HepG2 (cell line): ENCODE data around the gene CYB5R2. TPM values are rescaled to one million over a fixed set of nuclear protein-coding genes. Genes with fewer than 3 reads are reported as not detected.

Source experiments
- ATAC-seq: fragments of 200-7000 bp; cut with Tn5 transposase; 3 replicates; pipeline ENCODE4 v1.9.1; 2020; ENCODE audit warnings: mild to moderate bottlenecking, moderate library complexity
- BruUV-seq: library from RNA; stranded (reverse); fragments of 400-500 nt; replicated peaks from 2 replicates; lab custom pipeline; 2021; lab: Mats Ljungman, UMichigan
- CTCF ChIA-PET: fragments of 300-600 bp; formaldehyde crosslinking; extraction: SDS; loops from one replicate; lab custom pipeline; 2021; ENCODE audit warnings: low total read pairs, inconsistent platforms, low intra/inter-chr PET ratio; lab: Yijun Ruan, JAX
- POLR2A ChIA-PET: fragments of 350-600 bp; sonication (Branson Sonifier 250); formaldehyde crosslinking; loops from one replicate; lab custom pipeline; 2020; ENCODE audit warnings: antibody characterized with exemption, inconsistent platforms; lab: Yijun Ruan, JAX
- DNase-seq: peaks from one replicate; pipeline ENCODE4 v3.0.0-alpha.2; 2015; ENCODE audit warnings: low spot score
- FAIRE-seq: peaks from 3 replicates; lab custom pipeline; 2011; peaks lifted over from hg19 to GRCh38; lab: Jason Lieb, UNC
- H2AFZ ChIP-seq: one replicate; pipeline ENCODE4 v1.6.1; 2011; ENCODE audit warnings: low read length, inconsistent platforms
- H3K27ac ChIP-seq: fragments of 300-600 bp; 3 replicates; pipeline ENCODE4 v1.8.0; 2011; ENCODE audit warnings: mixed run types, mild to moderate bottlenecking, mixed read lengths, low read length, inconsistent platforms; ENCODE audit not compliant: insufficient read depth; ENCODE audit errors: extremely low read length
- H3K27me3 ChIP-seq, 2 experiments: fragments of 200-600 bp in 1 of 2; 2 replicates in 1 of 2; 3 replicates in 1 of 2; pipeline versions ENCODE4 v1.6.0 to v1.8.0; 2011; ENCODE audit warnings: low read length in 2 of 2, mild to moderate bottlenecking in 2 of 2, moderate library complexity in 2 of 2, inconsistent platforms in 1 of 2; ENCODE audit not compliant: insufficient read depth in 2 of 2, control insufficient read depth in 1 of 2
- H3K36me3 ChIP-seq, 2 experiments: fragments of 200-600 bp in 1 of 2; replicated peaks in 1 of 2; 2 replicates in 1 of 2; 3 replicates in 1 of 2; pipeline versions ENCODE4 v1.5.1 to v1.8.0; 2011; ENCODE audit warnings: low read length in 2 of 2, inconsistent platforms in 1 of 2; ENCODE audit not compliant: insufficient read depth in 2 of 2, control insufficient read depth in 1 of 2
- H3K4me1 ChIP-seq: 2 replicates; pipeline ENCODE4 v1.5.1; 2012; ENCODE audit warnings: low read length, inconsistent platforms; ENCODE audit not compliant: insufficient read depth
- H3K4me2 ChIP-seq: 2 replicates; pipeline ENCODE4 v1.6.0; 2011; ENCODE audit warnings: low read depth, low read length, inconsistent platforms
- H3K4me3 ChIP-seq, 3 experiments: fragments of 200-600 bp in 1 of 3; sonication (generic), shearing (Covaris generic) in 1 of 3; replicated peaks in 1 of 3; 2 replicates each; pipeline ENCODE4 v1.5.1; 2011 to 2016; ENCODE audit warnings: low read length in 3 of 3, inconsistent platforms in 2 of 3, low read depth in 2 of 3, mild to moderate bottlenecking in 2 of 3, control low read depth in 1 of 3, mixed read lengths in 1 of 3; ENCODE audit not compliant: insufficient read depth in 1 of 3
- H3K79me2 ChIP-seq: one replicate; pipeline ENCODE4 v1.6.1; 2011; ENCODE audit warnings: low read length, inconsistent platforms; ENCODE audit not compliant: insufficient read depth
- H3K9ac ChIP-seq: 2 replicates; pipeline ENCODE4 v1.6.0; 2011; ENCODE audit warnings: mild to moderate bottlenecking, low read depth, low read length, inconsistent platforms; ENCODE audit not compliant: insufficient read depth
- H3K9me3 ChIP-seq: 2 replicates; pipeline ENCODE4 v1.5.1; 2012; ENCODE audit warnings: mild to moderate bottlenecking, low read length
- H4K20me1 ChIP-seq: 2 replicates; pipeline ENCODE4 v1.6.0; 2011; ENCODE audit warnings: inconsistent platforms, mild to moderate bottlenecking, low read length, moderate library complexity; ENCODE audit not compliant: insufficient read depth
- HDAC6 ChIP-seq: fragments of 200-600 bp; sonication (generic); IDR thresholded peaks from 2 replicates; pipeline ENCODE4 v1.7.0; 2017; ENCODE audit warnings: mild to moderate bottlenecking, antibody characterized with exemption, low read length, low read depth
- KLF13 ChIP-seq: sonication (generic); formaldehyde crosslinking; IDR thresholded peaks from 2 replicates; pipeline ENCODE4 v1.4.0; 2020; ENCODE audit warnings: mild to moderate bottlenecking, missing genetic modification reagents
- NR3C1 ChIP-seq: sonication (generic); formaldehyde crosslinking; IDR thresholded peaks from 2 replicates; pipeline ENCODE4 v1.4.0; 2020; ENCODE audit warnings: missing genetic modification reagents
- RBM22 ChIP-seq: fragments of 200-400 bp; formaldehyde crosslinking; optimal IDR thresholded peaks from 2 replicates; pipeline ENCODE3; 2017; ENCODE audit warnings: mild to moderate bottlenecking, low read length, moderate library complexity
- TOE1 ChIP-seq: sonication (generic); formaldehyde crosslinking; IDR thresholded peaks from 2 replicates; pipeline ENCODE4 v1.4.0; 2020; ENCODE audit warnings: mild to moderate bottlenecking, missing genetic modification reagents
- ZBTB8A ChIP-seq: sonication (generic); formaldehyde crosslinking; IDR thresholded peaks from 2 replicates; pipeline ENCODE4 v1.4.0; 2020; ENCODE audit warnings: mild to moderate bottlenecking, low read depth, missing genetic modification reagents, borderline replicate concordance
- ZNF121 ChIP-seq: sonication (generic); formaldehyde crosslinking; IDR thresholded peaks from 2 replicates; pipeline ENCODE4 v1.5.0; 2020; ENCODE audit warnings: mild to moderate bottlenecking, missing genetic modification reagents
- ZNF235 ChIP-seq: sonication (generic); formaldehyde crosslinking; IDR thresholded peaks from 2 replicates; pipeline ENCODE4 v1.8.1; 2023; ENCODE audit warnings: mild to moderate bottlenecking, missing genetic modification reagents, borderline replicate concordance
- ZNF672 ChIP-seq: sonication (generic); formaldehyde crosslinking; IDR thresholded peaks from 2 replicates; pipeline ENCODE4 v1.8.1; 2022; ENCODE audit warnings: missing genetic modification reagents
- WGBS: methylation state at CpG from one replicate; pipeline ENCODE4 v1.1.6; 2017; ENCODE audit warnings: low lambda C conversion rate; 5-methylcytosine and 5-hydroxymethylcytosine counted together
- in situ Hi-C: cut with HindIII; loops from 2 replicates; pipeline ENCODE4 v1.10.0; 2017; ENCODE audit warnings: low pct_unique_long_range_greater_than_20kb; ENCODE audit not compliant: extremely low pct_ligation_motif_present
- intact Hi-C: fragments of 100-400 bp; cut with micrococcal nuclease; formaldehyde crosslinking; loops from one replicate; pipeline ENCODE4 v1.10.0; 2022; ENCODE audit not compliant: unreplicated experiment
- polyA plus RNA-seq, 8 experiments: library from polyadenylated mRNA; depleted of rRNA in 3 of 8; stranded (reverse) in 7 of 8; unstranded in 1 of 8; fragments of >200 nt; fragmentation: Illumina TruSeq in 4 of 8; extraction: Trizol in 4 of 8; gene quantifications; 2 replicates each; pipeline versions ENCODE4 v1.2.1 to v1.2.3, GENCODE V29; 2011 to 2016; ENCODE audit warnings: low read depth in 4 of 8, missing spikeins in 1 of 8, mixed read lengths in 1 of 8; ENCODE audit not compliant: insufficient read depth in 1 of 8
- total RNA-seq, 5 experiments: library from RNA; depleted of rRNA; stranded (reverse); fragments of >200 nt; fragmentation: Illumina TruSeq; extraction: Trizol; gene quantifications; 2 replicates each; pipeline ENCODE4 v1.2.3, GENCODE V29; 2016; ENCODE audit warnings: low read depth in 1 of 5
- TF ChIP-seq, protein P1 (sequence below): sonication (generic); formaldehyde crosslinking; IDR thresholded peaks from 2 replicates; pipeline ENCODE4 v1.5.0; 2020; ENCODE audit warnings: missing genetic modification reagents, mild to moderate bottlenecking, borderline replicate concordance
- TF ChIP-seq, protein P2 (sequence below): sonication (generic); formaldehyde crosslinking; IDR thresholded peaks from 2 replicates; pipeline ENCODE4 v1.9.0; 2021; ENCODE audit warnings: missing genetic modification reagents, mild to moderate bottlenecking, borderline replicate concordance

The CYB5R2 gene
- total and polyA plus RNA-seq, 2 of the 13 experiments (the other 11 are each of a cell fraction or from before 2014, with no cell fraction given): 0.40 to 0.51 TPM

DNA sequence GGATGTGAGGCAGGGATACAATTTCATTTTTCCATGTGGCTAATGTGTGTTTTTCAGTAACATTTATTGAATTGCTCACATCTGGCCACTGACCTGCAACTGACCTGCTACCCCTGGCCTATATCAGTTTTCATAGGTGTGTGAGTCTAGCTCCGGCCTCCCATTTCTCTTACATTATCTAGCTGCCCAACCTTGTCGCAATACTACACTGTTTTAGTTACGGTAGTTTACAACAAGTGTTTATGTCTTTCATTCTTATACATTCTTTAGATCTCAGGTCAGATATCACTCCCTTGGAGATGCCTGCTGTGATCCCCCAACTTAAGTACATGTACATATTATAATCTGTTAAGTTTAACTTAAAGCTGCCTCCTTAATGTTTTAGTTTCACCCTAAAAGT lies 2.3 kb upstream of the CYB5R2 start:
- H3K36me3 ChIP-seq: no peaks in the 10 kb centered on the region
- peaks cover 3 to 19% of the 10 kb centered on the region in 2 experiments; a peak in 4 of 5 replicates for H3K27me3 ChIP-seq
- WGBS: 52% methylated on average over 3 of the region's 3 CpGs
- no peak overlapping the region for H3K9ac ChIP-seq
- no TSS peak for BruUV-seq
- intact Hi-C loops (no loop called here), in situ Hi-C loops (loop anchor here (25.0 kb wide), 1 partner anchor 313 kb away; no protein-coding TSS in a partner anchor)
- H3K4me1 ChIP-seq: peaks cover 22% of the 10 kb centered on the region
- TF ChIP-seq, protein P1, sequence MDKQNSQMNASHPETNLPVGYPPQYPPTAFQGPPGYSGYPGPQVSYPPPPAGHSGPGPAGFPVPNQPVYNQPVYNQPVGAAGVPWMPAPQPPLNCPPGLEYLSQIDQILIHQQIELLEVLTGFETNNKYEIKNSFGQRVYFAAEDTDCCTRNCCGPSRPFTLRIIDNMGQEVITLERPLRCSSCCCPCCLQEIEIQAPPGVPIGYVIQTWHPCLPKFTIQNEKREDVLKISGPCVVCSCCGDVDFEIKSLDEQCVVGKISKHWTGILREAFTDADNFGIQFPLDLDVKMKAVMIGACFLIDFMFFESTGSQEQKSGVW (CRISPR knock-in tag): no peak
- TF ChIP-seq NR3C1 (CRISPR knock-in tag) (no peak), KLF13 (CRISPR knock-in tag) (no peak), TOE1 (no peak), ZNF235 (CRISPR knock-in tag) (no peak), ZBTB8A (CRISPR knock-in tag) (no peak), RBM22 (no peak), ZNF121 (no peak), HDAC6 (no peak), ZNF672 (no peak)
- TF ChIP-seq, protein P2, sequence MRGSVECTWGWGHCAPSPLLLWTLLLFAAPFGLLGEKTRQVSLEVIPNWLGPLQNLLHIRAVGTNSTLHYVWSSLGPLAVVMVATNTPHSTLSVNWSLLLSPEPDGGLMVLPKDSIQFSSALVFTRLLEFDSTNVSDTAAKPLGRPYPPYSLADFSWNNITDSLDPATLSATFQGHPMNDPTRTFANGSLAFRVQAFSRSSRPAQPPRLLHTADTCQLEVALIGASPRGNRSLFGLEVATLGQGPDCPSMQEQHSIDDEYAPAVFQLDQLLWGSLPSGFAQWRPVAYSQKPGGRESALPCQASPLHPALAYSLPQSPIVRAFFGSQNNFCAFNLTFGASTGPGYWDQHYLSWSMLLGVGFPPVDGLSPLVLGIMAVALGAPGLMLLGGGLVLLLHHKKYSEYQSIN (CRISPR knock-in tag): no peak
- ChIA-PET POLR2A (no interaction called here), CTCF (no interaction called here)
- no peak overlapping the region for H2AFZ ChIP-seq
- FAIRE-seq (no peak), DNase-seq (no peak), ATAC-seq (no peak)
- no peaks in the 10 kb centered on the region for H3K79me2 ChIP-seq
- H3K4me3 ChIP-seq: no peak overlapping the region
- no peaks in the 10 kb centered on the region for H3K9me3 ChIP-seq
- no peak overlapping the region for H3K27ac ChIP-seq
- H4K20me1 ChIP-seq: no peaks in the 10 kb centered on the region
- H3K4me2 ChIP-seq: no peak overlapping the region
